GM18499 (cell line): Measurements from ENCODE around the gene EN2.

Experiments
- ATAC-seq: cut with Tn5 transposase; IDR thresholded peaks from one replicate; pipeline ENCODE4 v1.9.1; 2021; ENCODE audit warnings: moderate number of reproducible peaks; ENCODE audit not compliant: insufficient read depth, unreplicated experiment

The EN2 gene

DNA sequence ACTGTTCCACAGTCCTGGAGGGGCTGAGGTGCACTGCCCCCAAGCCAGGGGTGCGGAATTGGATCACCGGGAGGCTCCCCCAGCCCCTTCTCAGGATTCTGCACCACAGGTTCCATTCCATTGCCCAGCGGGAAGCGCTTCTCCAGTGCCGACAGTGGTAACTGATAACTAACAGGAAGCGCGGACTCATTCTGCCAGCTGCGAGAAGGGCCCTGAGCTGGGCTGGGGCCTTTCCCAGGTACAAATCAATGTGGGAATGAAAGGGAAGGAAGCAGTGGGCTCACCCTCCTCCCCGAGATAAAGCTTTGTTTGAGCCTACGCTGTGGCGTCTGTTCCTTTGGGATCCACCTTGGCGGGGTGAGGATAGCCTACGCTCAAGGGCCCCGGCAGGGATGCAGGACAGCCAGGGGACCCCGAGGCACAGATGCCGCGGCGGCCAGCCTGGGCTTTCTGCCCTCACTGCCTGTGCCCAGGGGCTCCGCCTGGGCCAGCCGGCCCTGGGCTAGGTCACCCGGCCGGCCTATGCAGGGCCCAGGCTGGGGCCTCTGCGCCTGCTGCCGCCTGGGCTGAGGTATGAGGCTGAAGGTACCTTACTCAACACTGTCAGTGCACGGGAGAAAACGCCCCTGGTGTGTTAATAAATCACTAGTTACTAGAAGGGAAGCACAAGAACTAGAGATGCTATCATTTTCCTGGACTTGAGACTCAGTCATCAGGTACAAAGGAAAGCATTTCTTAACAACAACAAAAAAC, 39.4 kb downstream of the EN2 start:
- ATAC-seq, result no peak

DNA sequence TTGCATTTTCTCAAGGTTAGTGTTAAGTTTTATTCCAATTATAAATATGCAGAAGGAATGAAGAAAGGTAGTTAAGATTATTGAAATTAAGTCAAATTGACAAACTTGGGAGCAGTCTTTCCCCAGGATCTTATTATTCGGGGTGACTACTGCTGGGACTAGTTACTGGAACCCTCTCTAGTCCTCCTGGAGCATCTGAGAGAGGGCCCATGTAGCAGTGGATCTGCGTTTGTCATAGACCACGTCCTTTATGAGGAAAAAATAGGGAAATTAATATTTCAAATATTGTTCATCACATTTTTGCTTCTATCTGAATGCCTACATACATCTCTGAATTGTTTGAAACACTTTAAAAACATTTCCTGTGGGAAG, 47.5 kb downstream of the EN2 start:
- ATAC-seq, result no peak

DNA sequence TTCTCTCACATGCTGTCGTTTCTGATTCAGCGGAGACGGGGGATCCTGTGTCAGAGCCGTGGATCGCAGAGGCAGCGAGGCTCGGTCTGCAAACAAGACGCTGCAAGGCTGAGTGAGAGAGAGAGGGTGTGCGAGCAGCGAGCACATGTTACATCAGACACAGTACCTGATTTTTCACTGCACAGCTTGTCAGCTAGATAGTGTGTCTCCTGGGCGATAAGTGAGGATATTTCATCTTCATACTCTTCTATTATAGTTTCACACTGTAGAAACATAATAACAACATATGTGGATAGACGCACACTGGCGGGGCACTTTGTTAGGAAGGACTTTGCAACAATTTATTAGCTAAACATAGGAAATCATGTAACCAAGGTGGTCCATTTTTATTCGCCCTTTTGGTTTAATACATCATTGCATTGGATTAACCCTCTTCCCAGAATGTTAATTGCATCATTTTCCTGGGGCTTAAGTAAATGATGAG, 49.0 kb downstream of the EN2 start:
- ATAC-seq, result no peak

DNA sequence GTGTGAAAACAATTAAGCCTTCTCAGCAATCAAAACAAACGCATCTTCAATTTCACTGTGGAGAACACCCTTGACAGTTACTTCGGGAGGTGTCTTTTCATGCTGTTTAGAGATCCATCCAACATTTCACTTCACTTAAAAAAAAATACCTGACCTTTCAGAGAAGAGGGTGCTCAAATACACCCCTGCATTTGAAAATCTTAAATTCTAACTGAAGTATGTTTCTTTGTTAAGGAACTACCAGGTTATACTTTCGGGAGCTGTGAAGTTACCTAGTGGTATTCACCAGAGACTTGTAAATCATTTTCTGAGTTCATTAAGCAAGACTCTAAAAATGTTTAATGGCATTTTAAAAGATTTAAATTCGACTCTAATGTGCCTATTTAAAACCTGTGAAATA, 49.6 kb downstream of the EN2 start:
- ATAC-seq, result no peak

DNA sequence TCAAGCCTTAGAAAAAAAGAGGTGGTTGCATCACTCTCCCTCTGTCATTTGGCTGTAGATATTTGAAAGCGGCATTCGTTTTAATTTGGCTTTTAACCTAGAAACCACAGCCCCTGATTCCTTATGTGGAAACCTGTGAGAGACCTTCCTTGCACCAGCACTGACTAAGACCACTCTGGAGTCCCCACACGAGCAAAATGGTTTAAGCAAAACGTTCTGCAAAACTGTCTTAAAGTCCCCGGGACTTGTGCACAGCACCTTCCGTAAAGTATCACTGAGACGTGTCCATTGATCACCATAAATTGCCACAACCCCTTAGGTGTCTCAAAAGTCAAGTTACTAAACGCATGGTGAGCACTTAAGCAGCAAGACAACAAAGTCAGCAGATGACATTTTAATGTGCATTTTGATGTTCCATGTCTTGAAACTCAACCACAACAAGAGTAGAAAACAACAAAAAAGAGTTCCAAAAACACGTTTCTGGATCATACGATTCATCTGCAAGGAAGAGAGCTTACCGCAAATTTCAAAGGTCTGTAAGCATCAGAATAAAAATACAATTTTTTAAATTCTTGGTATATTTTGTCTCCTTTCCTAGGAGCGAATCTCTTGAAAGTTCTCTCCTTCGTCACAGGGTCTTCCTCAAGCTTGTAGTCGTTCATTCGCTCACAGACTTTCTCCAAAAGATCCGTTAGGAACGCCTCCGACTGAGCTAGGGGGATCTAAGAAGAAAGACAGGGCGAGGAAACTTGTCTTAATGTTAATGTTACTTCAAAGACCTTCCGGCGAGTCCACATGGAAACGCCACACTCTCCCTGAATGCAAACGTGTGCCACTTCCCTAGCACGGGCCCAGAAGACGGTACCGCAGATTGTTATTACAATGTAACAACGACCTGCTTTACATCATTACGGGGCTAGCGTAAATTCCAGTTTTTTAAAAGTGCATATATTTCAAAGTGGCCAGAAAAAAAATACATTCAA, 50.7 kb downstream of the EN2 start:
- ATAC-seq, result no peak

DNA sequence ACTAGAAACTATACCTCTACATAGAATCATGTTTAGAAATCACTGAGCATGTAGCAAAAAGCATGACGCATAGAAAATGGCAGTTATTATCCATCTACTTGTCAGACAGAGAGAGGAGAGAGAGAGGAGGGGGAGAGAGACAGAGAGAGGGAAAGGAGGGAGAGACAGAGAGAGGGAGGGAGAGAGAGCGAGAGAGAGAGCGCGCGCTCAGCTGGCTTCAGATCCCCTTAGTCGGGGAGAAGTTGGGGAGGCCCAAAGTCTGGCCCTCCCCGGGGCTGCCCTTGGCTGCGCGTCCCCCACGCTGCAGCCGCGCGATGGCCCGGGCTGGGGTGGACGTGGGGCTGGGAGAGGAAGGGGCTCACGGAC, 51.4 kb downstream of the EN2 start:
- ATAC-seq, result no peak

DNA sequence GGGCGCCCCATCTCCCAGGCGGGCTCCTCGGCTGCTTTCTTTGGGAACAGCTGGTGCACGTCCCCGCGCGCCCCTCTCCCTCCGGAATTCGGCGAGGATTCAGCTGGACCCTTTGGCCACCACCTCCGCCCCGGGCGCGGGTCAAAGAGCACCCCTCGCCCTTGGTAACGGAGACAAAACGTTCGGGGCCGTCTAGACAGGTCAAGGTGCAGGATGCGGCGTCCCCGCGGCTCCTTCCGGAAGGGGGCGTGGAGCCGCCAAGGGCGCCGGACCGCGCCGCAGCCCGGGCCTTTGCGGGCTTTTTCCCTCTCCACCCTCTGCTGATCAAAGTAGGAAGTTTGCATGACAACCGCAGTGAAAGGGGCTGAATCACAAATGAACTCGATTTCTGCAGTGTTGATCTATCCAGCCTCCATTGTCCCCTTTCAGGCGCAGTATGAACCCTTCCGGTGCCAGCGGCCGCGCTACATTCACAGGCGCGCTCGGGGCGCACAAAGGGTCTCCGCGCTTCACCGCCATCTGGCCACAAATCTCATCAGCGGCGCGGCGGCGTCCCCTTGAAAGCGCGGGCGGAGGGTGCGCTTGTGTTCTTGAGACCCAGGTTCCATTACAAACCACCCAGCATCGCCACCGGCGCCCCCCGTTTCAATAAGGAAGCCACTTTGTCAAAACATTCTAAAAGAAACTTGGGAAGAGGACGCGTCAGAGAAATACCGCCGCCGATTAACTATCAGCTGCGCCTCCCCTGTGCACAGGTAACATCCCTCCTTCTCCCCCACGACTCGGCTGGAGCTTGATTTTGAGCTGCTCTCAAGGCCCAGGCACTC, 52.0 kb downstream of the EN2 start:
- ATAC-seq, result no peak

DNA sequence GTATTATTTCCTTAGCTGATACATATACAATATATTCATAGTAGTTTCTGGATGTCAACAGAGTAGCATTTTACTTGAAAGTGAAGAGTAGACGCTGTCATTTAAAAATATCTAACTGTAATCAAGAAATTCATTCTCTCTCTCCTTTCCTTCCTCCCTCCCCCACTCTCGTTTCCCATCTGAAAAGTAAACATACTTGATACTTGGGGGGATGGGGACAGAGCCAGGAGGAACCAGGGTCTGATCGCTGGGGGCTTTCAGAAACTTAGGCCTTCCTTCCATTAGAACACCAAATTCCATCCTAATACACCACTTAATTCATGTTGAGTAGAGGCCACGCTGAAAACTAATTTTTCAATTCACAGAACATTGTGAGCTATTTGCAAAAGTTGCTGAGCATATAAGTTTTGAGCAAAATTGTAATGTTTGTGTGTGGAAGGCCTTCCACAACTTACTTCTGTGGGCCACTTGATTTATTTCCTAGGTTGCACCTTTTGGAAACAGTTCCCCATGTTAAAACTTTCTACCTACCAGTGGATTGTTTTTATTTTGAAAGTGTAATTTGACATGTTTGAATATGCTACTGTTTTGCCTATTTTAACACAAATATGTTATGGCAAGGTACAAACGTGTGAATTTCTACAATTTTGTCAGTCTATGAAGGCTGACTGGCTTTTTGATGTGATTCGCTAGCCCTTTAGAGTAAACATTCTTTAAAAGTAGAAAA, 53.2 kb downstream of the EN2 start:
- ATAC-seq, result no peak

DNA sequence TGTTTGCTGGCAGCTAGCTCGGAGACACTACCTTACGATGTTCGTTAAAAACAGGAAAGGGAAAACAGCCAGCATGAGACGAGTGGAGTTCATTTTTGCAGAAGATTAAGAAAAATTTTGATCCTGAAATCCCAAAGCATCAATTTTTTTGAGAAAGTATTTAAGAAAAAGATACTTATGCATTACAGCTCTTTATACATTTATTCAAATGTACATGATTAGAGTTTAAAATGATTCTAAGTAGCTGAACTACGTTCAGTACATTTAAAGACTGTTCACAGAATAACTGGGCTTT, 53.7 kb downstream of the EN2 start:
- no peak for ATAC-seq

DNA sequence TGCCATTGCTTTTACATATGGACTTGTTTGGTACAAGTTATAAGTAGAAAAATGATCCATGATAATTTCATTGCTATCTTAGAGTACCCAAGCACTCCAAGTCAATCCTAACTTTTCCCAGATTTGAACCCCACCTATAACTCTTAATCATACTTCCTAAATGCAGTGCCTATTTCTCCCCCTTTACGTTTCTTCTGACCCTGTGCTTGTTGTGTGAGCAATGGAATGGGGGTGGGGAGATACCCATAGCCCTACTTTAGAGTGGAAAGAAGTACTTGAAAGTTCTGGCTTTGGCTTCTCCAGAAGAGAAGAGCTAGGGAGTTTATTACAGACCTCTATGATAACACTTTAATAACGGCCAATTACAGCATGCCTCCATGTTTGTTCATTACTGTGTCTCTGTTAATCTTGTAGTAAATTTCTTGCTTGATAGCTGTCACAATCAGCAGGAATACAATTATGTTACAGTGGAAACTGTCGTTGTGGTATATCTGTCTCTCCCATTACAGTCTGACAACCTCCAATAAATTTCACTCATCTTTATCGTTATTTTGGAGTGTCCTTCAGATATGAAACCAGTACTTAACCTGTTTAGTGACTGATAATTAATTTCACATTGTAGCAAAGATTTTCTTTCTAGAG, 54.4 kb downstream of the EN2 start:
- no peak for ATAC-seq

DNA sequence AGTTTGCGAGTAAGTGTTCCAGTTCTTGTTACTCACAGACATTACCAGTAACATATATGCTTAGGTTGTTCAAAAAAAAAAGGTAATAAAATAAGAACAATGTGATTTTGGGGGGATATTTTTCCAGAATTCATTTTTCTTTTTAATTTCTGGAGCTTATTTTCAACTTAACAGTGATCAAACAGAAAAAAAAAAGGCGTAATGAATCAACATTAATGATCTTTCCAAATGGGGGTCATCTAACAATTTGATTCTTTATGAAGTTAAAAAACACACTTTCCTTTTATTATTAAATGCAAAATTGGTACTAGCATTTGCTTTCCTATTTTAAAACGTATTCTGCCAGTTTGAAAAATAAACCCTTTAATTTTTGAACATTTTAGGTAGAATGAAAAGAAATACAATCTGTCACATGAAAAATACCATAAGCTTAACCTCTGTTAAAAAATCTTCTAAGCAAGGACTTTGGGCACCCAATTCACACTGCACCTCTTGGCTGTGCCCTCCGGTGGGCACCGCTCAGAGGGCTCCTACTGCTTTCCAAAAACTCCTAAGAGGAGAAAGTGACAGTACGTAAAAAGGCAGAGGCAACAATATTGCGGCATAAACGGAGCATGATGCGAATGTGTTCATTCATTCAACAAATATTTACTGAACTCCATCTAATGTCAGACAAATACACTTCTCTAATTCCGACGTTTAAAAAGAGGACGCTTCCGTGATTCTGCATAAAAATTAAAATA, 55.8 kb downstream of the EN2 start:
- ATAC-seq, result no peak

DNA sequence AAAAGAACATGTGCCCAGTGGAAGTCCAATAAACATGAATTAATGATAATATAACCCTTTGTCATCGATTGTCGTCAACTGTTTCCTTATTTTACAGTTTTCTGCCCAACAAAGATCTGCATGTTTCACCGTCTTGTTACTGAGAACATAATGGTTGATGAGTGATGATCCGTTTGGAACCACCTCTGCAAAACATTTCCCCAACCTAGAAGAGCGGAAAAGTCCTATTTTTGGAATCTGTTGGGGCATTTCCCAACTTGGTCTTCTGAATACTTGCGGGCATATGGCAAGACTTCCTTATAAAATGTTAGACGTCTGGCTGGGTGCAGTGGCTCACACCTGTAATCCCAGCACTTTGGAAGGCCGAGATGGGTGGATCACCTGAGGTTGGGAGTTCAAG, 56.4 kb downstream of the EN2 start:
- no peak for ATAC-seq
